Measurements from ENCODE around the gene FRMPD4. TPM values are rescaled to one million over a fixed set of nuclear protein-coding genes. Genes with fewer than 3 reads are reported as not detected.
"Not testable (repeated sequence)": the region's sequence is repeated elsewhere in the genome, so short reads cannot be mapped to it uniquely, and the experiment has no call there.

Gene FRMPD4
- total and polyA plus RNA-seq, 10 of the 15 experiments (the other 5 are each of a cell fraction or from before 2014, with no cell fraction given) = not detected

GRCh38 chrX:12505127-12505526 lies 366.9 kb downstream of the FRMPD4 start:
- RAD21 ChIA-PET (ENCODE audit: unreplicated experiment) = no interaction called here
- intact Hi-C loops (cut with micrococcal nuclease; ENCODE audit: unreplicated experiment) = no loop called here

GRCh38 chrX:12515384-12515783 lies 377.1 kb downstream of the FRMPD4 start:
- H3K9me3 ChIP-seq (replicated peaks; ENCODE audit: control insufficient read depth, insufficient read depth, low read length); H3K27me3 ChIP-seq (replicated peaks in 1 of 2; ENCODE audit: control insufficient read depth in 2 of 2, insufficient read depth in 2 of 2, low read length in 1 of 2); H3K9ac ChIP-seq (ENCODE audit: control insufficient read depth, insufficient read depth, low read length); in situ Hi-C loops (cut with MboI); H3K79me2 ChIP-seq (ENCODE audit: control insufficient read depth, insufficient read depth, low read length); H3K4me2 ChIP-seq (ENCODE audit: control insufficient read depth, insufficient read depth); H3K27ac ChIP-seq (ENCODE audit: control insufficient read depth, insufficient read depth); POLR2A ChIA-PET; H2AFZ ChIP-seq (ENCODE audit: control insufficient read depth, low read depth, low read length); H3K4me1 ChIP-seq (ENCODE audit: control insufficient read depth, insufficient read depth, low read length); H3K4me3 ChIP-seq; H4K20me1 ChIP-seq (ENCODE audit: control insufficient read depth, insufficient read depth); BruUV-seq (replicated peaks); H3K36me3 ChIP-seq (ENCODE audit: control insufficient read depth in 2 of 2, insufficient read depth in 2 of 2, low read length in 1 of 2); FAIRE-seq: not testable (repeated sequence)
- intact Hi-C loops (cut with micrococcal nuclease; ENCODE audit: unreplicated experiment) = loop anchor here (10.0 kb wide), 1 partner anchor 389 kb away; the partner anchor contains the start of gene TLR8
- ChIA-PET SMC1A (ENCODE audit: uncharacterized antibody, unreplicated experiment) (interaction anchor here (1.2 to 2.3 kb wide), 3 partner anchors 11 to 56 kb away, joined by 3 to 6 read pairs (median 4); no protein-coding TSS in a partner anchor), CTCF (interaction anchor here (1.2 to 2.0 kb wide), 2 partner anchors 17 to 54 kb away, joined by 4 to 14 read pairs; no protein-coding TSS in a partner anchor), RAD21 (ENCODE audit: unreplicated experiment) (interaction anchor here (0.8 kb wide), 2 partner anchors 9 to 91 kb away, joined by 3 to 4 read pairs; no protein-coding TSS in a partner anchor)
- DNase-seq (ENCODE audit: low read depth, low spot score) (peak; percentile 55), ATAC-seq (peak; percentile 98)
- TF ChIP-seq IKZF1 (conservative IDR thresholded peaks at IDR 0.05) = peak; percentile 35; the same call in 1 of the 2 replicates
- peak in 1 of 2 experiments; percentile 58; a peak in 1 of 4 replicates for TF ChIP-seq IKZF2 (IDR thresholded peaks at IDR 0.05)
- peak; percentile 83; the same call in 1 of the 2 replicates for TF ChIP-seq SPI1 (IDR thresholded peaks at IDR 0.05; ENCODE audit: borderline replicate concordance, insufficient read depth, low read depth, low read length)
- 0 out of 3 replicates have a peak, but pooled peaks have one; percentile 33 for TF ChIP-seq POU2F2 (IDR thresholded peaks at IDR 0.05; ENCODE audit: borderline replicate concordance, low read depth, low read length)
- peak; percentile 64; the same call in 1 of the 2 replicates for TF ChIP-seq MEF2A (IDR thresholded peaks at IDR 0.05; ENCODE audit: insufficient read depth, low read depth, low read length)
- TF ChIP-seq MEF2B (IDR thresholded peaks at IDR 0.05; ENCODE audit: partially characterized antibody, poor library complexity, severe bottlenecking) = peak; percentile 70
- TF ChIP-seq MTA2 (IDR thresholded peaks at IDR 0.05; ENCODE audit: low read depth) = peak; percentile 78
- 0 out of 2 replicates have a peak, but pooled peaks have one; percentile 55 for TF ChIP-seq DPF2 (IDR thresholded peaks at IDR 0.05)
- 21% methylated on average over 2 of the region's 2 CpGs for WGBS (ENCODE audit: insufficient coverage, insufficient replicate concordance, low lambda C conversion rate, missing lambda C conversion rate)

More at GRCh38 chrX:12505127-12505526, 366.9 kb downstream of the FRMPD4 start:
- no peaks in the 10 kb centered on the region for H3K27me3 ChIP-seq (replicated peaks in 1 of 2; ENCODE audit: control insufficient read depth in 2 of 2, insufficient read depth in 2 of 2, low read length in 1 of 2)
- H3K4me1 ChIP-seq (ENCODE audit: control insufficient read depth, insufficient read depth, low read length) = no peaks in the 10 kb centered on the region
- no peaks in the 10 kb centered on the region for H4K20me1 ChIP-seq (ENCODE audit: control insufficient read depth, insufficient read depth)
- in situ Hi-C loops (cut with MboI) = no loop called here
- FAIRE-seq (no peak), ATAC-seq (no peak), DNase-seq (ENCODE audit: low read depth, low spot score) (no peak)
- no peaks in the 10 kb centered on the region for H3K36me3 ChIP-seq (ENCODE audit: control insufficient read depth in 2 of 2, insufficient read depth in 2 of 2, low read length in 1 of 2)
- no peaks in the 10 kb centered on the region for H3K9me3 ChIP-seq (replicated peaks; ENCODE audit: control insufficient read depth, insufficient read depth, low read length)
- no peak overlapping the region for H3K4me2 ChIP-seq (ENCODE audit: control insufficient read depth, insufficient read depth)
- no peak overlapping the region for H3K9ac ChIP-seq (ENCODE audit: control insufficient read depth, insufficient read depth, low read length)
- POLR2A ChIA-PET = no interaction called here
- H2AFZ ChIP-seq (ENCODE audit: control insufficient read depth, low read depth, low read length) = no peak overlapping the region
- no peaks in the 10 kb centered on the region for H3K79me2 ChIP-seq (ENCODE audit: control insufficient read depth, insufficient read depth, low read length)
- WGBS (ENCODE audit: insufficient coverage, insufficient replicate concordance, low lambda C conversion rate, missing lambda C conversion rate) = 13% methylated on average over 3 of the region's 3 CpGs
- H3K4me3 ChIP-seq = no peak overlapping the region
- no TSS peak for BruUV-seq (replicated peaks)
- SMC1A ChIA-PET (ENCODE audit: uncharacterized antibody, unreplicated experiment) = interaction anchor here (1.2 kb wide), 2 partner anchors 9 to 197 kb away, joined by 3 read pairs; no protein-coding TSS in a partner anchor
- CTCF ChIA-PET = interaction anchor here (0.8 kb wide), 1 partner anchor 21 kb away, joined by 4 read pairs; no protein-coding TSS in a partner anchor
- H3K27ac ChIP-seq (ENCODE audit: control insufficient read depth, insufficient read depth) = no peak overlapping the region
- TF ChIP-seq TCF12 (IDR thresholded peaks at IDR 0.05; ENCODE audit: low read depth, low read length) (no peak), PAX8 (IDR thresholded peaks at IDR 0.05) (no peak), NFYA (IDR thresholded peaks at IDR 0.05; ENCODE audit: borderline replicate concordance, low read depth, low read length) (no peak), MXI1 (IDR thresholded peaks at IDR 0.05; ENCODE audit: low read depth, low read length) (no peak), RUNX3 (IDR thresholded peaks at IDR 0.05; ENCODE audit: low read length) (no peak), DPF2 (IDR thresholded peaks at IDR 0.05) (no peak), YY1 (IDR thresholded peaks at IDR 0.05; ENCODE audit: low read depth, low read length) (no peak), SUPT20H (IDR thresholded peaks at IDR 0.05; ENCODE audit: borderline replicate concordance, control insufficient read depth, low read depth, low read length) (no peak), TCF7 (IDR thresholded peaks at IDR 0.05; ENCODE audit: borderline replicate concordance) (no peak), LARP7 (IDR thresholded peaks at IDR 0.05) (no peak), CREB1 (IDR thresholded peaks at IDR 0.05; ENCODE audit: low read depth) (no peak)

Measured in GM12878 (cell line).